Muscle of arm (tissue), 12 donors: ENCODE data around the gene TMCC1. TPM values are rescaled to one million over a fixed set of nuclear protein-coding genes. Genes with fewer than 3 reads are reported as not detected.

Source experiments
- DNase-seq: peaks from one replicate; pipeline ENCODE4 v3.0.0-alpha.2; 2013
- polyA plus RNA-seq, 12 donors: library from polyadenylated mRNA; unstranded; fragments of 120-200 nt; gene quantifications; one replicate each; pipeline ENCODE4 v1.2.1, GENCODE V29; 2013; ENCODE audit not compliant: insufficient read length in 12 of 12

TMCC1 gene
- polyA plus RNA-seq, 12 donors = 23.3 to 51.6 (median 36.9) TPM; not detected in 1

- no peak for DNase-seq
Observed at GRCh38 chr3:129599073-129599472, 294.4 kb downstream of the TMCC1 start.

- DNase-seq = no peak
Observed at GRCh38 chr3:129598484-129598883, 295.0 kb downstream of the TMCC1 start.

DNA sequence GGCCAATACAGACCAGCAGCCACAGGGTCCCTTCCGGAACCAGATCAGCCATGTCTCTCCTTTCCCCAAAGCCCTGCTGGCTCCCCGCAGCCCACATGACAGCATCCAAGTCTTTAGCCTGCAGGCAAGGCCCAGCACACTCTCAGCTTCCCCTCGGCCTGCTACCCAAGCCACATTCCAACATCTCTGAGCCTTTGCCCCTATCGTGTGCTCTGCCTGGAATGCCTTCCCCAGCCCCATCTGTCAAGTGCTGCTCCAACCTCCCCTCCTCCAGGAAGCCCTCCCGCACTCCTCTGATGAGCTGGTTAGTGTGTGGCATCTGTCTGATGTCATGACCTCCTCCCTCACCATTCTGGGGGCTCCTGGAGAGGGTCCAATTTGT, 295.5 kb downstream of the TMCC1 start:
- DNase-seq = no peak

Other genes with a start within 250 kb of the TMCC1 start
- gene TRH, start 81.0 kb upstream of the TMCC1 start, polyA plus RNA-seq = under 1 TPM in 9 of 12 donors, not detected in 3; 0.27 to 0.97 (median 0.36) TPM
- 1 to 10 TPM in 9 of 12 donors, under 1 TPM in 1, not detected in 2; 0.88 to 3.9 (median 1.7) TPM for gene ALG1L2, start 188.1 kb upstream of the TMCC1 start, polyA plus RNA-seq